Measurements from ENCODE around the gene SULT2A1.

- TF ChIP-seq, protein P1, sequence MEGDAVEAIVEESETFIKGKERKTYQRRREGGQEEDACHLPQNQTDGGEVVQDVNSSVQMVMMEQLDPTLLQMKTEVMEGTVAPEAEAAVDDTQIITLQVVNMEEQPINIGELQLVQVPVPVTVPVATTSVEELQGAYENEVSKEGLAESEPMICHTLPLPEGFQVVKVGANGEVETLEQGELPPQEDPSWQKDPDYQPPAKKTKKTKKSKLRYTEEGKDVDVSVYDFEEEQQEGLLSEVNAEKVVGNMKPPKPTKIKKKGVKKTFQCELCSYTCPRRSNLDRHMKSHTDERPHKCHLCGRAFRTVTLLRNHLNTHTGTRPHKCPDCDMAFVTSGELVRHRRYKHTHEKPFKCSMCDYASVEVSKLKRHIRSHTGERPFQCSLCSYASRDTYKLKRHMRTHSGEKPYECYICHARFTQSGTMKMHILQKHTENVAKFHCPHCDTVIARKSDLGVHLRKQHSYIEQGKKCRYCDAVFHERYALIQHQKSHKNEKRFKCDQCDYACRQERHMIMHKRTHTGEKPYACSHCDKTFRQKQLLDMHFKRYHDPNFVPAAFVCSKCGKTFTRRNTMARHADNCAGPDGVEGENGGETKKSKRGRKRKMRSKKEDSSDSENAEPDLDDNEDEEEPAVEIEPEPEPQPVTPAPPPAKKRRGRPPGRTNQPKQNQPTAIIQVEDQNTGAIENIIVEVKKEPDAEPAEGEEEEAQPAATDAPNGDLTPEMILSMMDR (IDR thresholded peaks at IDR 0.05) = no peak
- no peak for TF ChIP-seq ZFX (IDR thresholded peaks at IDR 0.05; ENCODE audit: borderline replicate concordance)
Observed at GRCh38 chr19:47824396-47824795, 61.7 kb downstream of the SULT2A1 start.

All from 22Rv1 (cell line).